HEK293T (cell line): ENCODE measurements around the gene LRRC56.

Source experiments
- CTCF ChIA-PET: fragments of 350-600 bp; formaldehyde crosslinking; extraction: SDS; loops from one replicate; lab custom pipeline; 2021; ENCODE audit warnings: antibody characterized with exemption, inconsistent platforms; lab: Yijun Ruan, JAX
- POLR2A ChIA-PET: fragments of 350-600 bp; formaldehyde crosslinking; extraction: SDS; loops from one replicate; lab custom pipeline; 2020; ENCODE audit warnings: antibody characterized with exemption, inconsistent platforms; lab: Yijun Ruan, JAX
- DNase-seq: peaks from one replicate; pipeline ENCODE4 v3.0.0; 2012; ENCODE audit warnings: mixed read lengths; ENCODE audit errors: extremely low spot score
- ARNT ChIP-seq: fragments of 450-650 bp; IDR thresholded peaks from 2 replicates; pipeline ENCODE4 v1.6.1; 2017; ENCODE audit warnings: mild to moderate bottlenecking
- BHLHE40 ChIP-seq: fragments of 450-650 bp; IDR thresholded peaks from 2 replicates; pipeline ENCODE4 v1.6.1; 2016; ENCODE audit warnings: mild to moderate bottlenecking, moderate library complexity, borderline replicate concordance
- CTBP1 ChIP-seq: fragments of 450-650 bp; IDR thresholded peaks from 2 replicates; pipeline ENCODE4 v1.6.1; 2016; ENCODE audit warnings: borderline replicate concordance
- ELF4 ChIP-seq: fragments of 450-650 bp; IDR thresholded peaks from 2 replicates; pipeline ENCODE4 v1.6.1; 2017; ENCODE audit warnings: antibody characterized with exemption
- FOXA1 ChIP-seq: fragments of 450-650 bp; IDR thresholded peaks from 2 replicates; pipeline ENCODE4 v1.6.1; 2016; ENCODE audit warnings: mild to moderate bottlenecking
- FOXK2 ChIP-seq: fragments of 450-650 bp; IDR thresholded peaks from 2 replicates; pipeline ENCODE4 v1.6.1; 2016; ENCODE audit warnings: mild to moderate bottlenecking
- FOXM1 ChIP-seq: fragments of 450-650 bp; IDR thresholded peaks from 2 replicates; pipeline ENCODE4 v1.6.1; 2017; ENCODE audit warnings: mild to moderate bottlenecking, borderline replicate concordance
- HDGF ChIP-seq: fragments of 450-650 bp; IDR thresholded peaks from 2 replicates; pipeline ENCODE4 v1.6.1; 2017; ENCODE audit warnings: antibody characterized with exemption, borderline replicate concordance
- L3MBTL2 ChIP-seq: fragments of 450-650 bp; conservative IDR thresholded peaks from 2 replicates; pipeline ENCODE4 v1.6.1; 2016; ENCODE audit warnings: mild to moderate bottlenecking
- LEF1 ChIP-seq: fragments of 450-650 bp; IDR thresholded peaks from 2 replicates; pipeline ENCODE4 v1.6.1; 2017; ENCODE audit warnings: mild to moderate bottlenecking, borderline replicate concordance
- NFRKB ChIP-seq: fragments of 450-650 bp; IDR thresholded peaks from 2 replicates; pipeline ENCODE4 v1.6.1; 2016; ENCODE audit warnings: mild to moderate bottlenecking, moderate library complexity
- SP1 ChIP-seq: fragments of 450-650 bp; IDR thresholded peaks from 2 replicates; pipeline ENCODE4 v1.6.1; 2017
- SUZ12 ChIP-seq: fragments of 450-650 bp; IDR thresholded peaks from 2 replicates; pipeline ENCODE4 v1.6.1; 2016; ENCODE audit warnings: mild to moderate bottlenecking
- TARDBP ChIP-seq: fragments of 450-650 bp; IDR thresholded peaks from 2 replicates; pipeline ENCODE4 v1.6.1; 2016
- ZNF384 ChIP-seq: fragments of 450-650 bp; IDR thresholded peaks from 2 replicates; pipeline ENCODE4 v1.6.1; 2016
- TF ChIP-seq, protein P1 (sequence below): fragments of 450-650 bp; IDR thresholded peaks from 2 replicates; pipeline ENCODE4 v1.6.1; 2016

The LRRC56 gene

GRCh38 chr11:535519-536454 lies 1.5 kb upstream of the LRRC56 start, which contains the start of gene HRAS:
Gene HRAS (minus strand): TSS chr11:535576.
- TF ChIP-seq, protein P1, sequence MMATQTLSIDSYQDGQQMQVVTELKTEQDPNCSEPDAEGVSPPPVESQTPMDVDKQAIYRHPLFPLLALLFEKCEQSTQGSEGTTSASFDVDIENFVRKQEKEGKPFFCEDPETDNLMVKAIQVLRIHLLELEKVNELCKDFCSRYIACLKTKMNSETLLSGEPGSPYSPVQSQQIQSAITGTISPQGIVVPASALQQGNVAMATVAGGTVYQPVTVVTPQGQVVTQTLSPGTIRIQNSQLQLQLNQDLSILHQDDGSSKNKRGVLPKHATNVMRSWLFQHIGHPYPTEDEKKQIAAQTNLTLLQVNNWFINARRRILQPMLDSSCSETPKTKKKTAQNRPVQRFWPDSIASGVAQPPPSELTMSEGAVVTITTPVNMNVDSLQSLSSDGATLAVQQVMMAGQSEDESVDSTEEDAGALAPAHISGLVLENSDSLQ = peak; percentile 99
- TF ChIP-seq FOXM1 = no peak
- ChIA-PET CTCF (interaction anchor here (0.6 to 1.2 kb wide), 2 partner anchors 19 to 592 kb away, joined by 4 to 7 read pairs; no protein-coding TSS in a partner anchor), POLR2A (interaction anchor here (0.6 to 1.7 kb wide), 14 partner anchors 9 to 206 kb away, joined by 3 to 7 read pairs (median 3); partner anchors contain the start of genes PHRF1 and TMEM80)
- peak; percentile 100 for DNase-seq

DNA sequence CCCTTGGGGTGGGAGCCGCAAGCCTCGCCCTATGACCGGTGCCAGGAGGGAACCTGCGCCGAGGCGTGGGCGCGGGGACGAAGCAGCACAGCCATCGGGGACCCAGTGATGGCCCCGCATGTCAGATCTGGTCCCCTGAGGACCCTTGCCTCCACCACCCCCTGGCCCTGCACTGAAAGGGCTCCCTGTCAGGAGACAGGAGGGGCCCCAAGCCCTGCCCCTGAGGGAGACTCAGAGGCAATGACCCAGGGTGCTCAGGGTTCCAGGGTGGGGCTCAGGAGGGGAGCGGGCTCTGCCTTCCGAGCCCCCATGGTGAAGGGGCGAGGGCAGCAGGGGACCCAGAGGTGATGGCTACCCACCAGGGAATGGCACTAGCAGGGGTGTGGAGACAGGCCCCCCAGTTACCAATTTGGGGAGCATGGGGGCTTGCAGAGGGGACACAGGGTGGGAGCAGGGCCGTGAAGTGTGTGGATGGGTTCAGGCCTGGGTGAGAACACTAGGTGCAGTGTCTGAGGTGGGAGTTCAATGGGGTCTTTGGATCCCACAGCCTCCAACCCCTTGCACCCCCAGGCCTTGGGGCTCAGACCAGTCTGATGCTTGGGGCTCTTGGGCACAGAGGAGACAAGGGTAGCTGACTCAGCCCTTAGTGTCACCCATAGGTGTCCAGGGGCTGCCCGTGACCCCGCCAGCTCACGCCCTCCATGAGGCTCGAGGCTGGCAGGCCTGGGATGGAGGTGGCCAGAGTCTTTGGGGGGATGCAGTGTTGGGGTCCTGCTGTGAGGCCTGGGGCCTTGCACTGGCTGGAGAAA lies 499 bp downstream of the LRRC56 start:
- no peak for DNase-seq
- ChIA-PET CTCF (no interaction called here), POLR2A (no interaction called here)
- TF ChIP-seq ZNF384 (no peak), NFRKB (no peak), TARDBP (no peak), SP1 (no peak), CTBP1 (no peak), FOXK2 (no peak), ARNT (no peak), HDGF (no peak), FOXM1 (no peak), SUZ12 (no peak), BHLHE40 (no peak), FOXA1 (no peak), L3MBTL2 (no peak), ELF4 (no peak), LEF1 (no peak)
- TF ChIP-seq, protein P1 = no peak

DNA sequence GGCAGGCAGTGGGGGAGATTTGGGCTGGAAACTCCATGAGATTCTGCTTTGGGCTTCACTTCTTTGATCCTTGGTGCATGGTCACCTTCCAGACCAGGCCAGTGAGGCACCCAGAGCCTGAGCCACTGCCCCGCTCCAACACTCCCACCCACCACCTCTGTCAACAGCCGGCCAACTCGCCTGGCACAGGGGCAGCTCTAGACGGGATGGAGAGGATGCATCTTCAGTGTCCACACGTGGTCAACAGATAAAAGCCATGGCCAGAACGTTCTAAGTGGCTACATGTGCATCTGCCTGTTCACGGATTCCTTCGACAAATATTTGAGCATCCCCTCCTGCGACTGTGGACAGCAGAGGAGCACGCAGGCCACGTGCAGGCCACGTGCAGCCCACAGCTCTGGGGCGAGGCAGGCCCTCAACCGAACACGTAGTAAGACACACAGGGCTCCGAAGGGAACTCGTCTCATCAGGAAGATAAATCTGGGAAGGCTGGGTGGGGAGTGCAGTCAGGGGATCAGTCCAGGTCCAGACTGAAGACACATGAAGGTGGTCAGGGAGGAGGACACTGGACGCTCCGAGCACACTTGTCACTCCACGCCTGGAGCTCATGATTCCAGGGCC lies 1.2 kb downstream of the LRRC56 start:
- ChIA-PET POLR2A (no interaction called here), CTCF (interaction anchor here (1.0 kb wide), 1 partner anchor 9 kb away, joined by 3 read pairs; no protein-coding TSS in a partner anchor)
- no peak for DNase-seq
- TF ChIP-seq SP1 = no peak
- no peak for TF ChIP-seq NFRKB
- no peak for TF ChIP-seq BHLHE40
- no peak for TF ChIP-seq CTBP1
- no peak for TF ChIP-seq SUZ12
- TF ChIP-seq ARNT = no peak
- TF ChIP-seq, protein P1 = no peak
- TF ChIP-seq HDGF = no peak
- no peak for TF ChIP-seq FOXM1
- TF ChIP-seq L3MBTL2 = no peak
- TF ChIP-seq TARDBP = no peak
- no peak for TF ChIP-seq FOXK2
- TF ChIP-seq LEF1 = no peak
- TF ChIP-seq ZNF384 = no peak
- TF ChIP-seq FOXA1 = no peak
- TF ChIP-seq ELF4 = no peak

- ChIA-PET POLR2A (no interaction called here), CTCF (no interaction called here)
- TF ChIP-seq FOXA1 (no peak), TARDBP (no peak), SP1 (no peak), FOXK2 (no peak)
- DNase-seq = no peak
Observed at GRCh38 chr11:539971-540481, 2.7 kb downstream of the LRRC56 start.

DNA sequence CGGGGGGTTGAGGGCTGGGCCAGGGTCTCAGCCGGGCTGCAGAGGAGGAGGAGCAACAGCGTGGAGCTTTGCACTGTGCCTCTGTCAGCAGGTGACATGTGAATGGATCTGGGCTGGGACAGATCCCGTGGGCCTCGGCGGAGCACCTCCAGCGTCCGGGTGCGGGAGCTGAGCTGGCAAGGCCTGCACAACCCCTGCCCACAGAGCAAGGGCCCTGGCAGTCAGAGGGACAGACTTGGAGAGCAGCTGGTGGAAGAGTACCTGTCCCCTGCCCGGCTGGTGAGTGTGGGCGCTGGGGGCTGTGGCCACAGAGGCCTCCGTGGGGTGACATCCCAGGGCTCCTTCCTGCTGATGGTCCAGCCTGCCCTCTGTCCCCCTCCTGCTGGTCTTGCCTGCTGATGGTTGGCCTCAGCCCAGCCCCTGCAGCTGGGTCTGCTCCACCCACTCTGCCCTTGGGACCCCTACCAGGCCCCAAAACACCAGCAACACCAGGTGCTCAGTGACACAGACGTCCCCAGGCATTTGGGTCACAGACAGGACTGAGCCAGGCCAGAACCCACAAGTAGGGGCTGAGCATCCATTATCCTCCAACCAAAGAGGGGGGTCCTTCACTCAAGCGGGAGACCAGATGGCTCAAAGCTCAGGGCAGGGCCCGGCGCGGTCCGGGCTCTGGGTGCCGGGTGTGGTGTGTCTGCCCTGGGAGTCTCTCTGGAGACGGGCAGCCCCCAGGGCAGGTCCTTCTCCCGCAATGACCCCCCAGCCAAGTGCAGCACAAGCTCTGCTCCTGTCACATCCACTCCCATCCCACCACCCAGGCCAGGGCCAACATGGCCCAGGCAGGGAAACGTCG lies 3.5 kb downstream of the LRRC56 start:
- TF ChIP-seq FOXA1 (no peak), ELF4 (no peak), SP1 (no peak), SUZ12 (no peak), FOXK2 (no peak), CTBP1 (no peak), ARNT (no peak), NFRKB (no peak), LEF1 (no peak), TARDBP (no peak), ZNF384 (no peak), L3MBTL2 (no peak), HDGF (no peak), BHLHE40 (no peak), FOXM1 (no peak)
- TF ChIP-seq, protein P1 = no peak
- POLR2A ChIA-PET = no interaction called here
- CTCF ChIA-PET = no interaction called here
- no peak for DNase-seq
